GM19455 (cell line): ENCODE results near the gene CA11.
"Not testable (repeated sequence)": the region's sequence is repeated elsewhere in the genome, so short reads cannot be mapped to it uniquely, and the experiment has no call there.

ENCODE experiments used
- ATAC-seq: cut with Tn5 transposase; IDR thresholded peaks from one replicate; pipeline ENCODE4 v1.9.1; 2021; ENCODE audit not compliant: unreplicated experiment

Gene CA11

DNA sequence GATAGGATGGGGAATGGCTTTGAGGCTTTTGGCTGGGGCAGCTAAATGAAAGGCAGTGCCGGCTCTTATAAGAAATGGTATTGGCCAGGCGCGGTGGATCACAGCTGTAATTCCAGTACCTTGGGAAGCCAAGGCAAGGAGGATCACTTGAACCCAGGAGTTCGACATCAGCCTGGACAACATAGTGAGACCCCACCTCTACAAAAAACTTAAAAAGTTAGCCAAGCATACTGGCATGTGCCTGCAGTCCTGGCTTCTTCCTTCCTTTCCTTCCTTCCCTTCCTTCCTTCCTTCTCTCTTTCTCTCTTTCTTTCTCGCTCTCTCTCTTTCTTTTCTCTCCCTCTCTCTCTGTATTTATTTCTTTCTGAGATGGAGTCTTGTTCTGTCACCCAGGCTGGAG, 3.1 kb downstream of the CA11 start:
- ATAC-seq: no peak

GRCh38 chr19:48641850-48642249, 4.1 kb downstream of the CA11 start:
- ATAC-seq: no peak

DNA sequence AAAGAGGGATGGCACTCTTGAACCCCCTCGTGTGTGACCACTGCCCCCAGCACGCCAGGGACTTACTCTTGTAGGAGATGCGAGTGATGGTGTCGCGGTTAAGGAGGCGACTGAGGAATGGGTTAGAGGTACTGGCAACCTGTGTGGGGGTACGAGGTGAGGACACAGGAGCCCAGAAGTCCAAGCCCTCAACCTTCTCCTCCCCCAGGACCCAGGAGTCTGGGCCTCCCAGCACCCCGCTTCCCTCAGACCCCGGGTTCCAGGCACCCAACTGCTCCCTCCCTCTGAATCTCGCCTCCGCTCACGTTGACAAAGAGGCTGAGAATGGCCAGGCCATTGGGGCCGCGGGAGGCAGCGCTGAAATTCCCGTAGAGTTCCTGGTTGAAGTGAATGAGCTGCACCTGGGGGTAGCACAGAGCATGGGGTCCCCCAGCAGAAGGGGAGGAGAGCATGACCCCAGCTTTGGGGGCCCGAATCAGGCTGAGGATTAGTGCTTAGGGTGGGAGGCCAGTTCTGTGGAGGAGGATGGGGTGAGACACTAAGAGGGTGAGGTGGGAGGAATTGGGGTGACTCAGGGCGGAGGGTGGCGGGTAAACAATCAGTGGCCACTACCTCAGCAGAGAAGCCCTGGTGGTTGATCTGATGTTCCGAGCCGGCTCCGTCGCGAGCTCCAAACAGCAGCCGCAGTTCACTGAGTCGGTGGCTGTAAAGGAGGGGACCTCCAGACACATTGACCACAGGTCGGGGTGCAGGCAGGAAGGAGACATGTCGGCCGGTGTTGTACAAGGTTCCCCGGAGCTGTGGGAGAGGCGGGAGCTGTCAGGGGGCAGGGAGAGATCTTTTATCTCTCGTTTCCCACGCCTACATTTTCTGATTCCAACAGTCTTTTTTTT, 6.3 kb downstream of the CA11 start:
- no peak for ATAC-seq

DNA sequence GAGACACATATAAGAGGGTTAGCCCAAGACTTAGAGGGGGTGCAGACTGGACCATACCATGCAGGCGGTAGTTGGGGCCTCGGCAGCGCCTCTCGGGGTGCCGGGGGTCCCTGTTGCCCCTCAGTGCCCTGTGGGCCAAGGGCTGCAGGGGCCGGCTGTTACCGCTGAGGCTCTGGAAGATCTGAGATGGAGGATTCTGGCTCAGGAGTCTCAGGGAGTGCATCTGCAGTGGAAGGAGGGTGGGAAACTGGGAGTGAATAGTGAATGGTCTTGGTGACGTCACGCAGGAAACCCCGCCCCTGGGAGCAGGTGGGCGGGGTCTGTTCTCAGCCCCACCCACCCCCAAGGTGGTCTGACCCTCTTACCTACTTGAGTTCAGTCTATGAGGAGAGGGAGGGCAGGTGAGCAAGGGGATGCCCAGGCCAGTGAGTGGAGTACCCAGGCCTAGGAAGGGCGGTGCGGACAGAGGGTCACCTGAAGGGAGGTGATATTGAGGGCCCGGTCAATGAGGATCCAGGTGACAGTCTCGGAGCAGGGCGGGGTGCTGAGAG, 7.1 kb downstream of the CA11 start:
- no peak for ATAC-seq

DNA sequence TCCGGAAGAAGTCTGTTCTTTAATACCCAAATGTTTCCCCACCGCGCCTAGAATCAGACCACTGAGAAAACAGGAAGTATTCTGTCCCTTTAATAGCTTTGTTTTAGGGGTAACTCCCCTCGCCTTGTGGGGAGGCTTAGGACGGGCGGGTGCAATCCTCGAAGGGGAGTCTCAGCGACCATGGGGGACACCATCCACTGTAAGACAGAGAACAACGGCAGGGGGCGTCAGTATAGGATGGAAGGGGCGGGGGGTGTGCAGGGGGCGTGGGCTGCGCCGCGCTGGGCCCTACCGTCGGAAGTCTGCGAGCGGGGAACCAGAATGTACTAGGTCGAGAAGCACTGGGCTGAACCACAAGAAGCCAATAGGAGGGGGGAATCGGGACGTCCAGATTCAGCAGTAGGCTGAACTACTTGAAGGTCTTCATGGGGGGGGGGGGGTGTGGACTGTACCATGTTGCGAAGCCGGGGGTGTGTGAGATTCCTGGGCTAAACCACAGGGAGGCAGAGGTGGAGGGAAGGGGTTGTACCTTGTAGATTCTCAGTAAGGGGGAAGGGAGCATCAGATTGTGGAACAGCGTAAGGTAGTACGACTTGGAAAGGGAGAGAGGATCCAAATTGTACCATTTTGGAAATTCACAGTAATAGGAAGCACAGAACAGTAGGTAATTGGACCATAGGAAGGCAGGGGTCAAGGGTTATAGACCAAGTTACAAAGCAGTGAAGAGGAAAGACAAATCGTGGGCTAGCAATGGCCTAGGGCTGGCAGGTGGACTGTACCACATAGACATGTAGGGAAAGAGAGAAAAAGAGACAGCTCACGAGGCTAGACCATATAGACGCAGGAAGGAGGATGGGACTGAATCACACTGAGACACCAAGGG, 7.8 kb downstream of the CA11 start:
- peak; percentile 10 for ATAC-seq

GRCh38 chr19:48637449-48637947, 8.5 kb downstream of the CA11 start:
- peak; percentile 67 for ATAC-seq

- ATAC-seq: no peak
Observed at GRCh38 chr19:48636859-48637448, 9.0 kb downstream of the CA11 start, which contains the start of gene DBP. Gene DBP (minus strand): TSS chr19:48637379. CDS start chr19:48636994, 385 bp downstream.

GRCh38 chr19:48635966-48636858, 9.8 kb downstream of the CA11 start:
- ATAC-seq: no peak

DNA sequence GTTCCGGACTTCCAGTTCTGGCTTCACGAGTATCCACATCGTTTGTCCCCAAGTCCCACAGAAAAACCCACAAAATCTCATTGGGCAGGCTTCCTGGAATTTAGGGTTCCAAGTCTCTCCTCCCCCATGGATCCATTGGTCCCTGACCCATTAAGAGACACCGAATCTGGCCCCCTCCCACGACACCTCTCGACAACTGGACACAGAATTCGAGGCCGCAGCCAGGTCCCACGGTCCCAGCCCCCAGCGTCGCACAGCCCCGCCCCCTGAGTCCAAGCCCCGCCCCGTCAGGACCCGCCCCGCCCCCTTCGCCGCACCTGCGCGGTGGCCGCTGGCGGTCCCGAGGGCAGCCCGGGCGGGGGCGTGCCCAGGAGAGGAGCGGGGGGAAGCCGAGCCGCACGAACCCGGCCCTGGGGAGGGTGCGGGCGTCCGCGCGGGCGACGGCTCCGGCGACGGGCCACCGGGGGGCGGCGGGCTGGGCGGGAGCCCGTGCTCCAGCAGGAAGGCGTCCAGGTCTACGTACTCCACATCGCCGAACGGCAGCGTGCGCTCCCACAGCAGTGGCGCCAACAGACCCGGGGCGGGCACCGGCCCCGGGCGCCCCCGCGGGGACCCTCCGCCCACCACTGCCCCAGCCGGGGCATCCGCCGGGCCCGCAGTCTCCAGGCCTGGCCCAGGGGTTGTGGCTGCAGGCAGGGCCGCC, 10.6 kb downstream of the CA11 start:
- no peak for ATAC-seq

DNA sequence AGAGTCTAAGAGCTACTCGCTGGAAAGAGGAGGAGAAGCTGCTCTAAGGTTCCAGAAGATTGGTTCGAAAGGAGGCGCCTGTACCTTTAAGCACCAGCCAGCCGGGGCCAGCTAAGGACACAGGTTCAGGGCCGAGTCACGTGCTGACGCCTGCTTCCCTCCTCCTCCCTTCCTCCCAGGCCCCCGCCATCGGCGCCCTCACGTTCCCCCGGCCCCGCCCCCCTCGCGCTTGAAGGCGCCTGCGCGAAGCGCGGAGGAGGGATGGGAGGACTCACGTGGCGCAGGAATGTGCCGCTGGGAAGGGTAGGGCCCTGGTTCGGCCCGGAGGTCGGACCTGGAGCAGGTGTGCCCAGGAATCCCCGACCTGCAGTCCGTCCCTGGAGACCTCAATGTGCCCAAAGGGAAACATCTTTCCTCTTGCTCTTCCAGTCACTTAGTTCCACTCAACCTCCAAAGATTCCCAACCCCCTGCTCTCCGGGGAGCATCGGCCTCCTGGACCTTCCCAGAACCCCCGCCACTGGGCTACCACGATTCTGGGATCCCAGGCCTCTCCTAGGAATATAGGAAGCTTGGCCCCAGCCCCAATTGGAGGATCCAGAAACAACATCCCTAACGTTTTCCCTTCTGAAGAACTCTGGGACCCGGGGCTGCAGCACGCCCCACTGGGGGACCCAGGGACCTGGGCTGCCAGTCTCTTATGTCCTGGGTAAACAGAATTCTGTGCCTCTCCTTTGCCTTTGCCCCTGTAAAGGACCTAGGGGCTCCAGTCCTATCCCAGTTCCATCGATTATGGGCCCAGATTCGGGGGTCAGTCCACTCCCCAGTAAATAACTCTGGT, 11.3 kb downstream of the CA11 start:
- ATAC-seq: peak; percentile 29

- ATAC-seq: no peak
Observed at GRCh38 chr19:48634036-48634342, 12.0 kb downstream of the CA11 start.

GRCh38 chr19:48633148-48634035, 12.6 kb downstream of the CA11 start:
- no peak for ATAC-seq

GRCh38 chr19:48632692-48633147, 13.3 kb downstream of the CA11 start:
- no peak for ATAC-seq

DNA sequence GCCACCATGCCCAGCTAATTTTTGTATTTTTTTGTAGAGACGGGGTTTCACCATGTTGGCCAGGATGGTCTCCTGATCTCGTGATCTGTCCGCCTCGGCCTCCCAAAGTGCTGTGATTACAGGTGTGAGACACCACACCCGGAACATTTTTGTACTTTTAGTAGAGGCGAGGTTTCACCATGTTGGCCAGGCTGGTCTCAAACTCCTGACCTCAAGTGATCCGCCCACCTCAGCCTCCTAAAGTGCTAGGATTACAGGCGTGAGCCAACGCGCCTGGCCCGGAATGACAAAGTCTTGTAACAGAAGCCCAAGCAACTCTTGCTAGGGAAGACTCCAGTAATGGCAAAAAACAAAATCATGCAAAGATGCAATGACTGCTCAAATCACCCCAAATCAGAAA, 13.7 kb downstream of the CA11 start:
- ATAC-seq: not testable (repeated sequence)

- ATAC-seq: no peak
Observed at GRCh38 chr19:48631225-48631624, 14.8 kb downstream of the CA11 start.

DNA sequence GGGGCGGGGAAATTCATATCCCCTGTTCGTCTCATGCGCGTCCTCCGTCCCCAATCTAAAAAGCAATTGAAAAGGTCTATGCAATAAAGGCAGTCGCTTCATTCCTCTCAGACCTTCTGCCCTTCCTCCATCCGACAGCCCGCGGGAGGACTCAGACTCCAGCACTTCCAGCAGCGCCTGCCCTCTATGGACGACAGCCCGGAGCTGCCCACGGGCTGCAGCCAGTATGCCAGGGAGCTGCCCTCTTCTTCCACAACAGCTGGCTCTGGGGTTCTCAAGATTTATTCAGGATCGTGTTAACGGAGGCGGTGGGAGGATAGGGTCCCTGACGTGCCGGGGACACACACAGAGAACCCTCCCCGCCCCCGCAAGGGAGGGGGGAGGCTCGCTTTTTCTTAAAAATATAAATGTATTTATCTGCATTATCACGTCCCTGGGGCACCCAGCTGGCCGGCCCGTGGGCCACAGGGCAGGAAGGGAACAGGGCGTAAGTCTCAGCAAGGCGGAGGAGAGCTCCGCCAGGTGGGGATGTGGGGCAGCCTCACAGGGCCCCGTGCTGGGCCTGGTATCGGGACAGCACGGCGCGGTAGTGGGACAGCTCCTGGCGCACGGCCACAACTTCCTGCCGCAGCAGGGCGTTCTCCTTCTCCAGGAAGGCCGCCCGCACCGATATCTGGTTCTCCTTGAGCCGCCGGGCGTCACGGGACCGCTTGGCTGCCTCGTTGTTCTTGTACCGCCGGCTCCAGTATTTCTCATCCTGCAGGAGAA, 15.5 kb downstream of the CA11 start:
- ATAC-seq: no peak
